ENCODE measurements around the gene NDUFS3.

DNA sequence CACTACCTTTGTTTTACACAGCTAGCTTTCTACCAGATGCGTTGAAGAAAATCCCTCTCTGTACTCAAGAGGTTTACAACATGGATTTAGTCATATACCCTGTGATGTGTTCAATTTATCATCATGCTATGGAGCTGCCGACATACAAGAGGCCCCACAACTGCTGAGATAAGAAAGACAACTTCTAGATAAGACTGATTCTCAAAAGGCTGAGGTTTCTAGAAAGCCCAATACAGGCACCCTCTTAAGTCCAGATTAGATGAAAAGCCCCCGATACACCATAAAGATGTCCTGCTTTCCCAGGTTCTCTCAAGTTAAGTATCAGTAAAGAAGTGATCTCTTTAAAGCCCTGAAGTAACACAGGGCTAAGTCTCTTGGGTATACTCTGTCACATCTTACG, 49.2 kb downstream of the NDUFS3 start:
- no peak for TF ChIP-seq PREB (CRISPR knock-in tag; IDR thresholded peaks at IDR 0.05)
- no peak for TF ChIP-seq TAF1 (CRISPR knock-in tag; IDR thresholded peaks at IDR 0.05)
- no peak for TF ChIP-seq ZFP36 (IDR thresholded peaks at IDR 0.05; ENCODE audit: borderline replicate concordance, low read depth, low read length, partially characterized antibody)
- no peak for TF ChIP-seq ZNF83 (CRISPR knock-in tag; IDR thresholded peaks at IDR 0.05; ENCODE audit: borderline replicate concordance)
- TF ChIP-seq, protein P1, sequence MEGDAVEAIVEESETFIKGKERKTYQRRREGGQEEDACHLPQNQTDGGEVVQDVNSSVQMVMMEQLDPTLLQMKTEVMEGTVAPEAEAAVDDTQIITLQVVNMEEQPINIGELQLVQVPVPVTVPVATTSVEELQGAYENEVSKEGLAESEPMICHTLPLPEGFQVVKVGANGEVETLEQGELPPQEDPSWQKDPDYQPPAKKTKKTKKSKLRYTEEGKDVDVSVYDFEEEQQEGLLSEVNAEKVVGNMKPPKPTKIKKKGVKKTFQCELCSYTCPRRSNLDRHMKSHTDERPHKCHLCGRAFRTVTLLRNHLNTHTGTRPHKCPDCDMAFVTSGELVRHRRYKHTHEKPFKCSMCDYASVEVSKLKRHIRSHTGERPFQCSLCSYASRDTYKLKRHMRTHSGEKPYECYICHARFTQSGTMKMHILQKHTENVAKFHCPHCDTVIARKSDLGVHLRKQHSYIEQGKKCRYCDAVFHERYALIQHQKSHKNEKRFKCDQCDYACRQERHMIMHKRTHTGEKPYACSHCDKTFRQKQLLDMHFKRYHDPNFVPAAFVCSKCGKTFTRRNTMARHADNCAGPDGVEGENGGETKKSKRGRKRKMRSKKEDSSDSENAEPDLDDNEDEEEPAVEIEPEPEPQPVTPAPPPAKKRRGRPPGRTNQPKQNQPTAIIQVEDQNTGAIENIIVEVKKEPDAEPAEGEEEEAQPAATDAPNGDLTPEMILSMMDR (CRISPR knock-in tag; IDR thresholded peaks at IDR 0.05), result no peak
- TF ChIP-seq, protein P2, sequence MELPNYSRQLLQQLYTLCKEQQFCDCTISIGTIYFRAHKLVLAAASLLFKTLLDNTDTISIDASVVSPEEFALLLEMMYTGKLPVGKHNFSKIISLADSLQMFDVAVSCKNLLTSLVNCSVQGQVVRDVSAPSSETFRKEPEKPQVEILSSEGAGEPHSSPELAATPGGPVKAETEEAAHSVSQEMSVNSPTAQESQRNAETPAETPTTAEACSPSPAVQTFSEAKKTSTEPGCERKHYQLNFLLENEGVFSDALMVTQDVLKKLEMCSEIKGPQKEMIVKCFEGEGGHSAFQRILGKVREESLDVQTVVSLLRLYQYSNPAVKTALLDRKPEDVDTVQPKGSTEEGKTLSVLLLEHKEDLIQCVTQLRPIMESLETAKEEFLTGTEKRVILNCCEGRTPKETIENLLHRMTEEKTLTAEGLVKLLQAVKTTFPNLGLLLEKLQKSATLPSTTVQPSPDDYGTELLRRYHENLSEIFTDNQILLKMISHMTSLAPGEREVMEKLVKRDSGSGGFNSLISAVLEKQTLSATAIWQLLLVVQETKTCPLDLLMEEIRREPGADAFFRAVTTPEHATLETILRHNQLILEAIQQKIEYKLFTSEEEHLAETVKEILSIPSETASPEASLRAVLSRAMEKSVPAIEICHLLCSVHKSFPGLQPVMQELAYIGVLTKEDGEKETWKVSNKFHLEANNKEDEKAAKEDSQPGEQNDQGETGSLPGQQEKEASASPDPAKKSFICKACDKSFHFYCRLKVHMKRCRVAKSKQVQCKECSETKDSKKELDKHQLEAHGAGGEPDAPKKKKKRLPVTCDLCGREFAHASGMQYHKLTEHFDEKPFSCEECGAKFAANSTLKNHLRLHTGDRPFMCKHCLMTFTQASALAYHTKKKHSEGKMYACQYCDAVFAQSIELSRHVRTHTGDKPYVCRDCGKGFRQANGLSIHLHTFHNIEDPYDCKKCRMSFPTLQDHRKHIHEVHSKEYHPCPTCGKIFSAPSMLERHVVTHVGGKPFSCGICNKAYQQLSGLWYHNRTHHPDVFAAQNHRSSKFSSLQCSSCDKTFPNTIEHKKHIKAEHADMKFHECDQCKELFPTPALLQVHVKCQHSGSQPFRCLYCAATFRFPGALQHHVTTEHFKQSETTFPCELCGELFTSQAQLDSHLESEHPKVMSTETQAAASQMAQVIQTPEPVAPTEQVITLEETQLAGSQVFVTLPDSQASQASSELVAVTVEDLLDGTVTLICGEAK (IDR thresholded peaks at IDR 0.05), result no peak
- TF ChIP-seq, protein P2 (CRISPR knock-in tag; IDR thresholded peaks at IDR 0.05), result no peak
- TF ChIP-seq SP1 (IDR thresholded peaks at IDR 0.05), result no peak
- TF ChIP-seq SP1 (CRISPR knock-in tag; IDR thresholded peaks at IDR 0.05), result no peak
- TF ChIP-seq ZNF484 (CRISPR knock-in tag; IDR thresholded peaks at IDR 0.05; ENCODE audit: borderline replicate concordance, low read depth), result no peak
- no peak for TF ChIP-seq MAFK (conservative IDR thresholded peaks at IDR 0.05 in 1 of 2, IDR thresholded peaks at IDR 0.05 in 1 of 2; ENCODE audit: low read length in 2 of 2)
- TF ChIP-seq ZNF24 (IDR thresholded peaks at IDR 0.05), result no peak
- TF ChIP-seq EZH2 (conservative IDR thresholded peaks at IDR 0.05; ENCODE audit: low read depth, low read length), result no peak

Measured in HepG2 (cell line).